UCSD-AML1 (cell line): ENCODE results near the gene PCLO.

ENCODE experiments used
- DNase-seq: peaks from one replicate; lab custom pipeline; 2025; ENCODE audit not compliant: unreplicated experiment; lab: John Stamatoyannopoulos, UW

The PCLO gene

DNA sequence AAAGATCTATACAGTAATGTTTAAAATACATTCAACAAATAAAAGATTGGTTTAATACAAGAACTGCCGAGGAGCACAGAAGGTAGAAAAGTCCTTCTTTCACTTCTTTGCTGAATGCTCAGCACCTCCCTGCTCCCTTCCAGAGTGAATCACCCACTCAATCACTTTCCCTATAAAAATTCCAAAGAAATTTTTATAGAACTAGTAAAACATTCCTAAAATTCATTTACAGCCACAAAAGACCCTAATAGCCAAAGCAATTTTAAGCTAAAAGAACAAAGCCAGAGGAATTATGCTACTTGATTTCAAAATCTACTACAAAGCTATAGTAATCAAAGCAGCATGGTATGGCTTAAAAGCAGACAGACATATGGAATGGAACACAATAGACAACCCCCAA is 320.9 kb downstream of the PCLO start:
- DNase-seq, result no peak

GRCh38 chr7:82840061-82840460 is 322.6 kb downstream of the PCLO start:
- no peak for DNase-seq

- no peak for DNase-seq
These were observed 323.1 kb downstream of the PCLO start for GRCh38 chr7:82839555-82839954.

DNA sequence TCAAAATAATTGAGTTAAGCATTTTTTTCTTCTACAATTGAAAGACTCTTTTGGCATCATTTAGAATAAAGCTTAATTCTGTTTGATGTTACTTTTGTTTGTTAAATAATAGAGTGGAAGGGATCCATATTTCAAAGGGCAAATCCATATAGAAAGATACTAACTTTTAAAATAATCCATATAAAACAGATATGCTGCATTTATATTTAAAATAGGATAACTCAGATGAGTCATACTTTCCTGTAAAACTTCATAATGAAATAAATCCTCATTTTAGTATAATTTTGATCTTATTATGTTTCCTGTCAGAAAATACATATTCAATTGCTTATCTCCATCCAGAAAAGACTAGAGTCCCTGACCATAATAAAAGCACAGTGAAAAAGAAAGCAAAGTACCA is 323.6 kb downstream of the PCLO start:
- no peak for DNase-seq

DNA sequence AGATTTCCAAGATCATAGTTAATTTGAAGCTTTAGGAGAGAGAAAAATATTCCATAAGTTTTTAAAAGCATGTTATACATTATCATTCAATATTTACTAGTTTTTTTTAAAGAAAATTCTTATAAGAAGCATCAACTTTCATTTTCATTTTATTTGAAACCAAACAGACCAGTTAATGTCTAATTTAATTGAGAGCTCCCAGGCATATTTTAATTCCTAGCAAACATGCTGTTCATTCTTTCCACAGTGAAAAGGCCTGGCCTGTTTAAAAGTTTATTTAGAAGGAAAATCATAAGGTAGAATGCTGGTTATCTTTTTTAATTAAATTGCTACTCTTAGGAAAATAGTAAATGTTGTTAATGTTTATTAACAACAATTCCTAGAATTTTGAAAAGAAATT is 324.4 kb downstream of the PCLO start:
- no peak for DNase-seq

DNA sequence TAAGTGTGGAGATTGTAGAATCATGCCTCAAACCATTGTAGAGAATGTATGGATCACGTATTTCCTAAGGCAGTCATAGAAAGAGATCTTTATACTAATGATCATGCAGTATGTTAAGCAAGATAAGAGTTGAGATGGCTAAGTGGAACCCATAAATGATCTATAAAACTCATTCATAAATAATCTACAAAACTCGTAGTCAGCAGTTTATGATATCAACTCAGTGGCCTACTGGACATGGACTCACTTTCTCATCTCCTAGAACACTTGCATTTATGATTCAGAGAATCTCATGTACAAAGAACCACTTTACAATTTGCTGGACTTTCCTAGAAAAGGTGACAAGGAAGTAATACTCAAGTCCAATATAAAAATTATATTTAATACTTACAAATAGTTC is 339.6 kb downstream of the PCLO start:
- no peak for DNase-seq

DNA sequence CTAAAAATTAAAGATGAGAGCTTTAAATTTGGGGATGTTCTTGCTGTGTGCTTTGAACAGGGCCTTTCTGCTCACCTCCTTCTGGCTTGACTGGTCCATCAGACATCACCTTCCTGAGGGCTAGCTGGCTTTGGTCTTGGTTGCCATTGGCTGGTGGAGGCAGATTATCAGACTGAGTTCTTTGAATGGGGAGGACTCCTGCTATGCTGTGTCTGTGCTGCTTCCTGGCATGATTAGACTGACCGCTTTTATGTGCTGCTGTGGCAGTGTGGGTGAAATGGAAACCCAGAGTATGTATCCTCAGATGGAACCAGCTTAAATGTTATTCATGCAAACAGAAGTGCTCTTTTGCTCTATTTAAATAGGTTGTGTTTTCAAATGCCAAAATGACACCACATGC is 341.6 kb downstream of the PCLO start:
- DNase-seq, result no peak

- DNase-seq, result no peak
These were observed 344.5 kb downstream of the PCLO start for GRCh38 chr7:82818171-82818570.

DNA sequence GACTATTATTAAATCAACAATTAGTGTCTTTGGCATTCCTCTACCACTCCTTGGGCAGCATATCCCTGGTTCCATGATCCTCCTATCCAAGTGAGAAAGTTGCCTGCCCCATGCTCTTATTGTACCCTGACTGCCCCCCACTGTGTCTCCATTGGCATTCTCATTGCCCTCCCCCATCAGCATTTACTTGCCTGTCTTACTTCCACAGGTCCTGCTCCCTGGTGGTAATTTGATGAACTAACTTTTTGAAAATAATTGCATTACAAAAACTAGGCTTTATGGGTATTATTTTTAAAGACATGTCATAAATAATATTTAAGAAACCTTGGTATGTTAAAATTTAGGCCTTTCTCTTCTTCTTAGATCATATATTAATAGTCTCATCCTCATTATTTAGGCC is 346.4 kb downstream of the PCLO start:
- no peak for DNase-seq

DNA sequence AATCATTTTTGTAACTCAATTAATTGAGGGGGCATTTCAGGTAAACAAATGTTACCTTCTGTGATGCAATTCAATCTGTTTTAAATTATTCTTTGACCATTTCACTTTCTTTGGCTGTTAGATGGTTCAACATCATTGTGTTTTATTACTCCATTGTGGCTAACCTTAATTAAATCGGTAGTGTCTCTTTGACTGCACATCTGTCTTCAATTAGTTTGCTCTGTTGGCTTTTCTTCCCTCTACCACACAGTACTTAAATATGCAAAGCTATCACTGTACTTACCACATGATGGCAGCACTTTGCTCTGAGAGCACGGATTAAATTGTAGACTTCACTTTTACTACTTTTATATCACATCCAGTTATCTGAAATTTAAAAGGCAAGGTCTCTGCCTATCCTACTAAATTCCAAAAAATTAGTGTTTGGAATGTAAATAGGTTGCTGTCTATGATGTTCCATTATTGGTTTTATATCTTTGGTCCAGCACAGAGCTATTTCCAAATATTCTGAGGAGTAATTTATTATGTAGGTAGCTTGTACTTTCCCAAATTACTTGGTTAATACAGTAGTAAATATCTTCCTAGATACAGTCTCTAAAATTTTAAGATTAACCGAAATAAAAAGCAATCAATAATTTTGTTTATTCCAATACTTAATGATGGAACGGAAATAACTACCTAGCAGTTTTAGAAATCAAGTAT is 352.0 kb downstream of the PCLO start:
- DNase-seq, result no peak

- no peak for DNase-seq
These were observed 354.1 kb downstream of the PCLO start for GRCh38 chr7:82808633-82809032.

DNA sequence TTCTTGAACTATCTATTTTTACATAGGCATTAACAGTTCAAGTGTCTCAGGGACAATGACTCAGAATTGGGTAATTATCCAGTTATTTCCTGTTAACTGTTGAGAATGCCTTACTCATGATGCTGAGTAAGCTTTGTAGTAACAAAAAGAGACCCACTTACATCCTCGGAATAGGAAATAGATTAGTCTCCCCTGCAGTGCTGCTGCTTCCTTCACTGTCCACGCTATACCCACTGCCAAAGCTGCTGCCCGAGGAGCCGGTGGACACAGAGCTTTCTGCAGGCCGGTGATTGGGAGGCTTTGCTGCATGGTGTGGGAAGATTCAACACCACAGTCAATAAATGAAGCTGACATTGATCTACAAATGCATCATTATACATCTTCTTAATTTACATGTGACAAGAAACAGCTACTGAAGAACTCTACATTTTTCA is 357.1 kb downstream of the PCLO start:
- peak; percentile 5 for DNase-seq

DNA sequence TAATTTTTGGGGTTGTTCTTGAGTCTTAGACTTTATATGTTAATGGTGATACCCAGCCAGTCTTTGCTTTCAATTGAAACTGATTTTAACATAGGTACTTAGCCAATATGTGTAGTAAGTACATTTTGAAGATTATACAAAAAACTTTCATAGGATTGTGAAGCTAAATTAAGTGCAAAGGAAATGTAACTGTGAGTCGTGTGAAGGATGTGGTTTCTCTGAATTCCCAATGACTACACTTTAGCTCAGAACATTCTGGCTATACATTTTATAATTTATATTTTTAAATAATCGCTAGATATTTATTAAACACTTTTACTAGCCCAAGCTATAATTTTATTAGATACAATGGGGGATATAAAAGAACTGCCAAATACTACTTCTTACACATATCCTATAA is 359.3 kb downstream of the PCLO start:
- DNase-seq, result no peak

DNA sequence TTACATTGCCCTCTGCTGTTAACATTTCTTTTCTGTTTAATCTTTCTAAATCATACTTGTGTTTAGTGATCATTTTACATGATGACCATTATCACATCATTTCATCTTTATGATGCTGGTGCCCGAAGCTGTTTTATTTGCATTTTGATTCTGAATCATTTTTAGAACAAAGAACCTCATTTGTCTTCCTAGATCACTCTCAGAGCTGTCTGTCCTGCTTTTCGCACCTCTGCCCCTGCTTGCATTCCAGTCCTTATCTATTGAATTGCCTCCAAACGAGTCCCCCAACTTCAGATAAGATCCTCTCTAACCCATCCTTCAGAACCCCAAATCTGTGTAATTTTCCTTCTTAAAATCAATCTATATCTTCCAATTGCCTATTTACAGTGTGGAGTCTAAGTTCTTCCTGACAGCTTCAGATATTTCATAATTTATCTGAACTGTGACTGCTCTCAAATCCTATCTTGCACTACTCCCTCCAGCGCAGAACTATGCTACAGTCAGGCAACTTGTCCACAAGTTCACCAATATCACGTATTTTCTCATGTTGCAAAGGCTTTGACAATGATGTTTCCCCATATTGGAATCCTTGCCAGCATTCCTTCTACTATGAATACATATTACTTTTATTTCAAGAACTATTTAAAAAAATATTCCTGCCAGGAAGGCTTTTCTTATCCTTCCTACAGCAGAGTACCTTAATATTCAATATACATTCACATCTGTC is 372.6 kb downstream of the PCLO start:
- no peak for DNase-seq

- DNase-seq, result no peak
These were observed 384.7 kb downstream of the PCLO start for GRCh38 chr7:82778021-82778420.

- DNase-seq, result no peak
These were observed 399.8 kb downstream of the PCLO start for GRCh38 chr7:82762880-82763279.

DNA sequence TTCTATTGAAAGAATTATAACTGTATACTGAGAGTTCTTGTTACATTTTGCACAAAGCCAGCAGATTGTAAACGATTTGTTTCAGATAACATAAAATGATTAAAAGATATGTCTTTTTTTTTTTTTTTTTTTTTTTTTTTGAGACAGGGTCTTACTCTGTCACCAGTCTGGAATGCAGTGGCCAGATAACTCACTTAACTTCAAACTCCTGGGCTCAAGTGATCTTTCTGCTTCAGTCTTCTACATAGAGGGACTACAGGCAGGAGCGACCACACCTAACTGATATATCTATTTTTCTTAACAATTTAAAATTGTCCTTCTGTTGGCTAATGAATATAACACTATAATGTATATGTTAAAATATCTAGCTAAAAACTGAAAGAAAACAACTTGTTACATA is 401.9 kb downstream of the PCLO start:
- DNase-seq, result no peak

GRCh38 chr7:82760074-82760473 is 402.6 kb downstream of the PCLO start:
- no peak for DNase-seq

- no peak for DNase-seq
These were observed 406.8 kb downstream of the PCLO start for GRCh38 chr7:82755705-82756551.

GRCh38 chr7:82750007-82750406 is 412.7 kb downstream of the PCLO start:
- no peak for DNase-seq

DNA sequence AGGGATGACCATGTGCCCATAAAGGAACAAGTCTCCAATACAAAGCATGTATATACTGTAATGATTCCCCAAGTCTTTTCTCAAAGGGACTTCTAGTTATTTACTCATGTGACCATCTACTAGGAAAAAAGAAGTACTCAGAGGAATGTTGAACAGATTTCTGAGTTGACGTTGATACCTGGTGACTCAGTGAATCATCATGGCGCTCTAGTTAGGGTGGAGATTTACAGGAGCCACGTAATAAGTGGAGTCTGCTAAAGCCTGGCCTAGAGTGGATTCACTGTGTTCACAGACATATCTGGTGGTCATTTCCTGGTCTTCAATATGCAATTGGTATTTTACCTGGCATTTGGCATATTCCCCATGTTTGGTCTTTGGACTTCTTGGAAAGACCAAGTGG is 416.9 kb downstream of the PCLO start:
- DNase-seq, result no peak

DNA sequence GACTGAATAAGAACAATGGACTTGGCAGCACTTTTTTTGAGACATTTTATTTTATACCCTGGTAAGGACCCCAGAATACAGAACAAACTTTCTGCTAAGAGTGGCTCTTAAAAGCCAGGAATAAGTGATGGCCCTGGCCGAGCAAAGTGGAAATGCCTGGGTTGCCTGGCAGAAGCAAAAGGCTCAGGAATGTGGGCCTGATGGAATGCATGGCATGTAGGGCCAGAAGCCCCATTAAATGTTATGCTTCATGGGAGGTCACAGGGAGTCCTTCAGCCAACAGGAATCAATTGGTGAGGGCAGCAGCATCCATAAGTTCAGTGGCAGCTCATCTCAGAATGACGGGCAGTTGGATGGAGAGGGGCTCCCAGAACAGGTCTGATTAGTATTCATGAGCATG is 417.6 kb downstream of the PCLO start:
- no peak for DNase-seq
